Keratinocyte (primary cell): ENCODE measurements around the gene IGFBP5. TPM values are rescaled to one million over a fixed set of nuclear protein-coding genes. Genes with fewer than 3 reads are reported as not detected.

Experiments
- DNase-seq: peaks from one replicate; pipeline ENCODE4 v3.0.0-alpha.2; 2011; ENCODE audit warnings: low read depth, missing footprints, low spot score
- FAIRE-seq: peaks from 2 replicates; lab custom pipeline; 2011; peaks lifted over from hg19 to GRCh38; lab: Jason Lieb, UNC
- H2AFZ ChIP-seq: 2 replicates; pipeline ENCODE4 v1.6.0; 2012; ENCODE audit warnings: low read length, control low read depth, inconsistent platforms; ENCODE audit not compliant: control insufficient read depth
- H3K27ac ChIP-seq: 2 replicates; pipeline ENCODE4 v1.5.1; 2011; ENCODE audit warnings: low read length; ENCODE audit not compliant: control insufficient read depth, insufficient read depth
- H3K27me3 ChIP-seq: 3 replicates; pipeline ENCODE4 v1.6.0; 2011; ENCODE audit warnings: low read length; ENCODE audit not compliant: control insufficient read depth, insufficient read depth; ENCODE audit errors: extremely low read depth
- H3K36me3 ChIP-seq, 2 experiments: 2 replicates in 1 of 2; 3 replicates in 1 of 2; pipeline ENCODE4 v1.5.1; 2011; ENCODE audit warnings: low read length in 2 of 2, mild to moderate bottlenecking in 1 of 2; ENCODE audit not compliant: control insufficient read depth in 2 of 2, insufficient read depth in 2 of 2; ENCODE audit errors: extremely low read depth in 1 of 2
- H3K4me1 ChIP-seq: 3 replicates; pipeline ENCODE4 v1.5.1; 2011; ENCODE audit warnings: low read length; ENCODE audit not compliant: control insufficient read depth, insufficient read depth; ENCODE audit errors: extremely low read depth
- H3K4me2 ChIP-seq: 3 replicates; pipeline ENCODE4 v1.6.0; 2011; ENCODE audit warnings: low read depth, low read length; ENCODE audit not compliant: control insufficient read depth, insufficient read depth; ENCODE audit errors: extremely low read depth
- H3K4me3 ChIP-seq, 3 experiments: fragments of 200-600 bp in 1 of 3; sonication (generic) in 1 of 3; 2 replicates in 2 of 3; 3 replicates in 1 of 3; pipeline ENCODE4 v1.5.1; 2011 to 2016; ENCODE audit warnings: low read length in 3 of 3, mild to moderate bottlenecking in 3 of 3, control low read depth in 2 of 3, inconsistent platforms in 1 of 3, low read depth in 1 of 3, mixed read lengths in 1 of 3, mixed run types in 1 of 3, moderate library complexity in 1 of 3; ENCODE audit not compliant: control insufficient read depth in 2 of 3, insufficient read depth in 2 of 3; ENCODE audit errors: extremely low read depth in 1 of 3
- H3K79me2 ChIP-seq: 2 replicates; pipeline ENCODE4 v1.6.0; 2012; ENCODE audit warnings: low read length; ENCODE audit not compliant: control insufficient read depth, insufficient read depth
- H3K9ac ChIP-seq: 3 replicates; pipeline ENCODE4 v1.6.0; 2011; ENCODE audit warnings: low read length; ENCODE audit not compliant: control insufficient read depth, insufficient read depth; ENCODE audit errors: extremely low read depth
- H3K9me1 ChIP-seq: 3 replicates; pipeline ENCODE4 v1.6.0; 2011; ENCODE audit warnings: low read length; ENCODE audit not compliant: control insufficient read depth, insufficient read depth; ENCODE audit errors: extremely low read depth
- H3K9me3 ChIP-seq: 2 replicates; pipeline ENCODE4 v1.5.1; 2012; ENCODE audit warnings: low read depth, low read length; ENCODE audit not compliant: control insufficient read depth
- H4K20me1 ChIP-seq: 3 replicates; pipeline ENCODE4 v1.6.0; 2011; ENCODE audit warnings: low read length; ENCODE audit not compliant: control insufficient read depth, insufficient read depth; ENCODE audit errors: extremely low read depth
- EZH2 ChIP-seq: IDR thresholded peaks from one replicate; pipeline ENCODE4 v1.6.1; 2012; ENCODE audit warnings: inconsistent platforms, mild to moderate bottlenecking, low read length, moderate library complexity
- dilution Hi-C: fragments of 300-500 bp; cut with MboI; formaldehyde crosslinking; loops from one replicate; pipeline ENCODE4 v1.7.0; 2020; ENCODE audit warnings: low sequenced_read_pairs; ENCODE audit not compliant: extremely low pct_ligation_motif_present
- polyA plus RNA-seq, 5 experiments: library from polyadenylated mRNA; depleted of rRNA in 3 of 5; stranded (reverse) in 3 of 5; stranded (forward) in 1 of 5; unstranded in 1 of 5; fragments of >200 nt; gene quantifications; 1 replicate in 1 of 5; 2 replicates in 3 of 5; 3 replicates in 1 of 5; pipeline versions ENCODE4 v1.2.1 to v1.2.3, GENCODE V29; 2011 to 2012; ENCODE audit warnings: missing spikeins in 2 of 5, low read depth in 1 of 5, low replicate concordance in 1 of 5
- TF ChIP-seq, protein P1 (sequence below), 3 experiments: IDR thresholded peaks in 1 of 3; conservative IDR thresholded peaks in 1 of 3; optimal IDR thresholded peaks in 1 of 3; 2 replicates in 2 of 3; 3 replicates in 1 of 3; pipeline versions ENCODE3 to v1.5.1; 2011; ENCODE audit warnings: low read length in 3 of 3, mild to moderate bottlenecking in 3 of 3, moderate library complexity in 2 of 3, control low read depth in 1 of 3, inconsistent platforms in 1 of 3; ENCODE audit not compliant: insufficient read depth in 2 of 3; ENCODE audit errors: extremely low read depth in 1 of 3

The IGFBP5 gene
- polyA plus RNA-seq, 1 donor (not counting 4 experiments of a cell fraction or from before 2014, with no cell fraction given) = 1.1 TPM

DNA sequence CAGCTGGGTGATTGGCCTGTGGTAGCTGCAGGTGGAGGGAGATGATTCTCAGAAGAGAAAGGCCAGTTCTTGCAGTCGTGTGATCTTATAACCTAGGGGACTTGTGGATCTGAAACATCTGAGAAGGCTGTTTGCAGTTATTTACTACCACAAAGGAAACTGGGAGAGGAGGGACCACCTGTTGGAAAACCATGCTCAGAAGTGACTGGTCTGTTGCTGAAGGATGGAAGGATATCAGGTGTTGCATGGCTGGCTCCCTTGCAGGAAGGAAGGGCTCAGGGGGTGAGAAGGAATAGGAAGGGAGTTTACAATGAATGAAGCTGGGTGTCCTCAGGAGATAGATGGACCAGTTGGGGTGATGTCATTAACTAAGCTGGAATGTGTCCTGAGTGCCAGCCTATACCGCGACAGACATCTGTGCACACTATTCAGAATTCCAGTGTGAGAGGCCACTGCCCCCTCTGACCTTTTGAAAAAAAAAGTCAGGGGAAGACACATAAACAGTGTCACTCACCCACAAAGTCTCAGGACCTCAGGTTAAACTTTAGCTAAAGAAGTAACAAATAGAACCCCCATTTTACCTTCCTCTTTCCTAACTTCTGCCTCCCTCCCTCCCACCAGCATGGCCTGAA lies 44.6 kb downstream of the IGFBP5 start:
- Histone ChIP-seq H3K36me3 (no peaks in the 10 kb centered on the region), H3K4me1 (no peaks in the 10 kb centered on the region), H3K4me3 (no peak overlapping the region), H3K4me2 (no peak overlapping the region), H3K79me2 (no peaks in the 10 kb centered on the region), H4K20me1 (no peaks in the 10 kb centered on the region), H2AFZ (no peak overlapping the region), H3K27ac (no peak overlapping the region), H3K9me1 (no peaks in the 10 kb centered on the region), H3K9ac (no peak overlapping the region), H3K27me3 (no peaks in the 10 kb centered on the region), H3K9me3 (no peaks in the 10 kb centered on the region)
- DNase-seq (no peak), FAIRE-seq (no peak)
- dilution Hi-C loops = loop anchor here (10.0 kb wide), 1 partner anchor 136 kb away; no protein-coding TSS in a partner anchor
- TF ChIP-seq, protein P1, sequence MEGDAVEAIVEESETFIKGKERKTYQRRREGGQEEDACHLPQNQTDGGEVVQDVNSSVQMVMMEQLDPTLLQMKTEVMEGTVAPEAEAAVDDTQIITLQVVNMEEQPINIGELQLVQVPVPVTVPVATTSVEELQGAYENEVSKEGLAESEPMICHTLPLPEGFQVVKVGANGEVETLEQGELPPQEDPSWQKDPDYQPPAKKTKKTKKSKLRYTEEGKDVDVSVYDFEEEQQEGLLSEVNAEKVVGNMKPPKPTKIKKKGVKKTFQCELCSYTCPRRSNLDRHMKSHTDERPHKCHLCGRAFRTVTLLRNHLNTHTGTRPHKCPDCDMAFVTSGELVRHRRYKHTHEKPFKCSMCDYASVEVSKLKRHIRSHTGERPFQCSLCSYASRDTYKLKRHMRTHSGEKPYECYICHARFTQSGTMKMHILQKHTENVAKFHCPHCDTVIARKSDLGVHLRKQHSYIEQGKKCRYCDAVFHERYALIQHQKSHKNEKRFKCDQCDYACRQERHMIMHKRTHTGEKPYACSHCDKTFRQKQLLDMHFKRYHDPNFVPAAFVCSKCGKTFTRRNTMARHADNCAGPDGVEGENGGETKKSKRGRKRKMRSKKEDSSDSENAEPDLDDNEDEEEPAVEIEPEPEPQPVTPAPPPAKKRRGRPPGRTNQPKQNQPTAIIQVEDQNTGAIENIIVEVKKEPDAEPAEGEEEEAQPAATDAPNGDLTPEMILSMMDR (optimal IDR thresholded peaks at IDR 0.05 in 1 of 3, IDR thresholded peaks at IDR 0.05 in 1 of 3, conservative IDR thresholded peaks at IDR 0.05 in 1 of 3; ENCODE audit: extremely low read depth in 1 of 3, insufficient read depth in 2 of 3, low read length in 3 of 3) = no peak
- no peak for TF ChIP-seq EZH2

DNA sequence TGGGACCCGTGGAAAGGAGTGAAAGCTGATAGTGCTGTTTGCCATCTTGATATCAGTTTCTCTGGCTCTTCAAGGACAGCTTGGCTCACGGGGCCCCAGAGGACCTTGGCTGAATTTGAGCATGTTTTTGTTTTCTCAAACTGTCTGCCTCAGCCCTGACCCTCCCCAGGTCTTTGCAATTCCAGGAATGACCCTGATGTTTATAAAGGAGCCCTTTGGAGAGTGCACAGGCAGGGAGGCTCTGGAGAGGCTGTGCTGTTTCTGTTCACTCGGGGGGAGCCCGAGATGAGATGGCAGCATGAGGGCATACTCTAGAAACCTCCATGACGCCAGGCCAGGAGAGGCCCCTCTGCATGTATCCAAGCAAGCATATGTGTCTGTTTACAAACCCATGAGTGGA lies 45.8 kb downstream of the IGFBP5 start:
- Histone ChIP-seq H3K36me3 (no peaks in the 10 kb centered on the region), H3K4me3 (no peak overlapping the region), H4K20me1 (no peaks in the 10 kb centered on the region), H3K4me1 (no peaks in the 10 kb centered on the region), H3K9me1 (no peaks in the 10 kb centered on the region), H3K27ac (no peak overlapping the region), H3K9ac (no peak overlapping the region), H3K4me2 (no peak overlapping the region), H3K9me3 (no peaks in the 10 kb centered on the region), H2AFZ (no peak overlapping the region), H3K79me2 (no peaks in the 10 kb centered on the region), H3K27me3 (no peaks in the 10 kb centered on the region)
- FAIRE-seq = no peak
- dilution Hi-C loops = no loop called here
- no peak for DNase-seq
- TF ChIP-seq EZH2 = no peak
- TF ChIP-seq, protein P1 (optimal IDR thresholded peaks at IDR 0.05 in 1 of 3, IDR thresholded peaks at IDR 0.05 in 1 of 3, conservative IDR thresholded peaks at IDR 0.05 in 1 of 3; ENCODE audit: extremely low read depth in 1 of 3, insufficient read depth in 2 of 3, low read length in 3 of 3) = no peak
